ENCODE results near the gene INPP5A. TPM values are rescaled to one million over a fixed set of nuclear protein-coding genes. Genes with fewer than 3 reads are reported as not detected.

The INPP5A gene
- total and polyA plus RNA-seq, 7 donors: 15.1 to 48.8 (median 40.9) TPM

- no peak for TF ChIP-seq CTCF (IDR thresholded peaks at IDR 0.05)
- H3K27me3 ChIP-seq (ENCODE audit: insufficient read depth in 3 of 3, low read length in 2 of 3): no peaks in the 10 kb centered on the region
- no peaks in the 10 kb centered on the region for H3K9me3 ChIP-seq
- no peak overlapping the region for H3K4me3 ChIP-seq
- H3K4me1 ChIP-seq: peaks cover 40% of the 10 kb centered on the region
- DNase-seq (no peak), ATAC-seq (no peak)
- WGBS, 3 donors: 75 to 80% (median 78%) methylated on average over 10 of the region's 10 CpGs
- no peak overlapping the region for H3K27ac ChIP-seq
- H3K36me3 ChIP-seq (ENCODE audit: insufficient read depth in 1 of 2, low read depth in 1 of 2): no peaks in the 10 kb centered on the region
- intact Hi-C loops (cut with DNase I): no loop called here
These were observed 38.3 kb upstream of the INPP5A start for GRCh38 chr10:132499367-132499685.

- 83 to 87% (median 86%) methylated on average over 14 of the region's 14 CpGs for WGBS, 3 donors
- TF ChIP-seq CTCF (IDR thresholded peaks at IDR 0.05): no peak
- no peak for ATAC-seq
- no peak overlapping the region for H3K27ac ChIP-seq
- no peaks in the 10 kb centered on the region for H3K9me3 ChIP-seq
- H3K27me3 ChIP-seq (ENCODE audit: insufficient read depth in 3 of 3, low read length in 2 of 3): no peaks in the 10 kb centered on the region
- intact Hi-C loops (cut with DNase I): loop anchor here (5.0 to 10.0 kb wide), 2 partner anchors 34 to 74 kb away; no protein-coding TSS in a partner anchor
- DNase-seq: no peak
- H3K4me3 ChIP-seq: no peak overlapping the region
- no peaks in the 10 kb centered on the region for H3K36me3 ChIP-seq (ENCODE audit: insufficient read depth in 1 of 2, low read depth in 1 of 2)
- H3K4me1 ChIP-seq: peaks cover 35% of the 10 kb centered on the region
These were observed 36.7 kb upstream of the INPP5A start for GRCh38 chr10:132500781-132501415.

GRCh38 chr10:132502544-132503300 is 34.9 kb upstream of the INPP5A start:
- Histone ChIP-seq H3K36me3 (ENCODE audit: insufficient read depth in 1 of 2, low read depth in 1 of 2) (no peaks in the 10 kb centered on the region), H3K27me3 (ENCODE audit: insufficient read depth in 3 of 3, low read length in 2 of 3) (no peaks in the 10 kb centered on the region), H3K27ac (no peak overlapping the region), H3K9me3 (no peaks in the 10 kb centered on the region), H3K4me3 (no peak overlapping the region), H3K4me1 (peaks cover 22% of the 10 kb centered on the region)
- no peak for TF ChIP-seq CTCF (IDR thresholded peaks at IDR 0.05)
- ATAC-seq (no peak), DNase-seq (no peak)
- intact Hi-C loops (cut with DNase I): loop anchor here (5.0 to 10.0 kb wide), 2 partner anchors 35 to 72 kb away; no protein-coding TSS in a partner anchor
- WGBS, 3 donors: 81 to 84% (median 83%) methylated on average over 32 of the region's 32 CpGs

- intact Hi-C loops (cut with DNase I): loop anchor here (5.0 to 10.0 kb wide), 2 partner anchors 36 to 71 kb away; no protein-coding TSS in a partner anchor
- Histone ChIP-seq H3K27me3 (ENCODE audit: insufficient read depth in 3 of 3, low read length in 2 of 3) (no peaks in the 10 kb centered on the region), H3K27ac (no peak overlapping the region), H3K36me3 (ENCODE audit: insufficient read depth in 1 of 2, low read depth in 1 of 2) (no peaks in the 10 kb centered on the region), H3K9me3 (no peaks in the 10 kb centered on the region), H3K4me1 (peaks cover 20% of the 10 kb centered on the region), H3K4me3 (no peak overlapping the region)
- WGBS, 3 donors: 86 to 90% (median 86%) methylated on average over 14 to 15 of the region's 15 CpGs
- no peak for TF ChIP-seq CTCF (IDR thresholded peaks at IDR 0.05)
- DNase-seq (peak in 1 of 2 donors; percentile 48), ATAC-seq (no peak)
These were observed 33.8 kb upstream of the INPP5A start for GRCh38 chr10:132503581-132504421.
